Activated naive CD4-positive, alpha-beta T cell treated with anti-CD3 and anti-CD28 coated beads for 36 hours (primary cell): Measurements from ENCODE around the gene TIFAB. TPM values are rescaled to one million over a fixed set of nuclear protein-coding genes. Genes with fewer than 3 reads are reported as not detected.

Experiments
- CTCF ChIA-PET: fragments of 350-600 bp; sonication (Branson Sonifier 250); formaldehyde crosslinking; loops from one replicate; lab custom pipeline; 2021; ENCODE audit warnings: antibody characterized with exemption; lab: Charles Lee
- DNase-seq: peaks from one replicate; pipeline ENCODE4 v3.0.0-alpha.2; 2020
- H3K27ac Mint-ChIP-seq: one replicate; pipeline ENCODE4 v1.8.0; 2021; ENCODE audit warnings: mild to moderate bottlenecking, mixed read lengths
- H3K27me3 Mint-ChIP-seq: one replicate; pipeline ENCODE4 v1.8.0; 2021; ENCODE audit warnings: low read depth, mixed read lengths
- H3K36me3 Mint-ChIP-seq: one replicate; pipeline ENCODE4 v1.8.0; 2021; ENCODE audit warnings: low read depth, mixed read lengths
- H3K4me1 Mint-ChIP-seq: one replicate; pipeline ENCODE4 v1.8.0; 2021; ENCODE audit warnings: low read depth, mixed read lengths
- H3K4me3 Mint-ChIP-seq: one replicate; pipeline ENCODE4 v1.8.0; 2021; ENCODE audit warnings: mild to moderate bottlenecking, moderate library complexity, mixed read lengths
- H3K9me3 Mint-ChIP-seq: one replicate; pipeline ENCODE4 v1.8.0; 2021; ENCODE audit warnings: mixed read lengths
- intact Hi-C: fragments of 100-400 bp; cut with micrococcal nuclease; formaldehyde crosslinking; loops from one replicate; pipeline ENCODE4 v1.15.1; 2023
- total RNA-seq, 2 experiments: library from RNA; stranded (reverse); gene quantifications; one replicate each; pipeline ENCODE4 v1.2.3, GENCODE V29; 2021

The TIFAB gene
- total RNA-seq, 2 experiments from 2014 or later, result not detected

DNA sequence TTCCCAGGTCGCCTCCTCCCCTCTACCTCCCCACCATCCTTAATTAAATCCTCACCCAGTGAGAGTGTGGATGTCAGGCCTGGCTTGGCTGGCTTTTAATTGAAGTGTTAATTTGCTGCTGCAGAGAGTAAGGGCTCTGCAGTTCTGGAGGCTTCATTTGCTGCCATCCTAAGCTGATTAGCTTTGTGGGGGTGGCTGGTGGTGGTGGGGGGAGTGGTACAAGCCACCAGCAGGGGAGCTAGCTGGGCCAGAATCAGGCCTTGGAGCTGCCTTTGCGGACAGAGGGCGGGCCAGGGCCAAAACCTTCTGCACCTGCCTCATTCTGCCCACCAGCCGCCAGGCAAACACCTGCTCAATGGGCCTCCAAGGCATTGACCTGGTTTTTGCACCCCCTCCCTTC lies 26.8 kb upstream of the TIFAB start:
- no peaks in the 10 kb centered on the region for H3K9me3 Mint-ChIP-seq
- peaks cover 10% of the 10 kb centered on the region for H3K27me3 Mint-ChIP-seq
- no peak overlapping the region for H3K27ac Mint-ChIP-seq
- no peaks in the 10 kb centered on the region for H3K4me1 Mint-ChIP-seq
- no peaks in the 10 kb centered on the region for H3K36me3 Mint-ChIP-seq
- CTCF ChIA-PET, result interaction anchor here (0.6 to 2.3 kb wide), 3 partner anchors 13 to 247 kb away, joined by 4 to 7 read pairs (median 6); no protein-coding TSS in a partner anchor
- intact Hi-C loops, result no loop called here
- H3K4me3 Mint-ChIP-seq, result no peak overlapping the region
- DNase-seq, result no peak

DNA sequence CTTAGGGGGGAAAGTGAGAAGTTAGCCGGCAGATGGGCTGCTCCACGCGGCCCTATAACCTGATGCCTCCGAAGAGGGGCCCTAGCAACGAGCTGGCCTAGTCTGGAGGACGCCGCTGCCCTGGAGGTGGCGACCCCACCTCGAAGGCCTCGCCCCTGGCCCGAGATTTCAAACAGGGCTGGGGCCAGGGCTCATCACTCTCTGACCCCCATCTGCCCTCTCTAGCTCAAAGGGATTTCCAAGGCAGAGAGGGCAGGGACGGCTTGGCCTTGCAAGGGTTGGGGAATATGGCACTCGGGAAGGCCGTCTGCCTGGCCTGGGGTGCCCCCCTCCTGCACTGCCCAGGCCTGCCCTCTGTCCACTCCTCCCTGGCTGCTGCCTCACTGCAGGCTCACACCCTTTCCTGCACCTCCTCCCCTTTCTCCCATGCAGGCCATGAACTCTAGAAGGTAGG lies 25.5 kb upstream of the TIFAB start:
- peaks cover 10% of the 10 kb centered on the region for H3K27me3 Mint-ChIP-seq
- CTCF ChIA-PET, result interaction anchor here (0.7 kb wide), 1 partner anchor 10 kb away, joined by 3 read pairs; no protein-coding TSS in a partner anchor
- H3K4me1 Mint-ChIP-seq, result no peaks in the 10 kb centered on the region
- H3K36me3 Mint-ChIP-seq, result no peaks in the 10 kb centered on the region
- intact Hi-C loops, result no loop called here
- H3K4me3 Mint-ChIP-seq, result no peak overlapping the region
- H3K27ac Mint-ChIP-seq, result no peak overlapping the region
- no peak for DNase-seq
- no peaks in the 10 kb centered on the region for H3K9me3 Mint-ChIP-seq

DNA sequence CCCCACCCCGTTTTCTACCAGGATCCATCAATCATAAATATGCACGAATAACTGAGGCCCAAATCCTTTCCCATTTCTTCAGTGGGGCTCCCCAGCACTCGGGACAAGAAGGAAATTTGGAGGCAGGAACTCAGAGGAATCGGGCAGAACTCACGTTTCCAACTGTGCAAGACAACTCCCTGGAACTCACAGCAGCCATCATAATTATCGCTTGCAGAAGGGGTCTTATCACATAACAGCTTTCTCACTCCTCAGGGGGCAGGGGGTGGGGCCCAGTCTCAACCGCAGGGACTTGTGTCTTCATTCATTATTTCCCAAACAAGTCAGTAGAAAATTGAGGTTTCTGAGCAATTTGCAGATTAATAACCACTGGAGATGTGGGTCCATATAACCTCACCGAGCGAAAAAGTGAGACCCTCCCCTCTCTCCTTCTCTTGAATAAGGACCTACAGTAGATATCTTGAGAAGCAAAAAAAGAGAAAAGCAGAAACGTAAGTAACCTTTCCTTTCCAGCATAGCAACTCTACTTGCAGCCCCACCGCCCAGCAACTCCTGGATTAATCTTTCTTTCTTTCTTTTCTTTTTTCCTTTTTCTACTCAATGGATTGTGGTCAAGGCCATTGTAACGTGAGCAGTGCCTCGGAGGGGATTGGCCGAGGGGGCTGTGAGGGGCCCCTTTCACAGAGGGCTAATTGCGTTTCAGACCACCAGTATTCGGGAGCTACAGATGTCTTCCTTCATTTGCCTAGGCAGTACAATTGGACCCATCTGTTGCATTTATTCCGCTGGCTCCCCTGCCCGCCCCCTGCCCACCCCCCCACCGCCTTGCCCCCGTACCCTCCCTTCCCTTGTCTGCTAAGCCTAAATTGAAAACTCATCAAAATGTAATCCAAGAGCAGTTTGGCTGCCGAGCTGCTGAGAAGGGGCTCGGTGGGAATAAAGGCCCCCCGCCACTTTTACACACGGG lies 24.7 kb upstream of the TIFAB start:
- Mint-ChIP-seq H3K9me3 (no peaks in the 10 kb centered on the region), H3K4me3 (no peak overlapping the region), H3K27me3 (peaks cover 10% of the 10 kb centered on the region), H3K27ac (no peak overlapping the region), H3K36me3 (no peaks in the 10 kb centered on the region), H3K4me1 (no peaks in the 10 kb centered on the region)
- no peak for DNase-seq
- intact Hi-C loops, result no loop called here
- CTCF ChIA-PET, result no interaction called here

DNA sequence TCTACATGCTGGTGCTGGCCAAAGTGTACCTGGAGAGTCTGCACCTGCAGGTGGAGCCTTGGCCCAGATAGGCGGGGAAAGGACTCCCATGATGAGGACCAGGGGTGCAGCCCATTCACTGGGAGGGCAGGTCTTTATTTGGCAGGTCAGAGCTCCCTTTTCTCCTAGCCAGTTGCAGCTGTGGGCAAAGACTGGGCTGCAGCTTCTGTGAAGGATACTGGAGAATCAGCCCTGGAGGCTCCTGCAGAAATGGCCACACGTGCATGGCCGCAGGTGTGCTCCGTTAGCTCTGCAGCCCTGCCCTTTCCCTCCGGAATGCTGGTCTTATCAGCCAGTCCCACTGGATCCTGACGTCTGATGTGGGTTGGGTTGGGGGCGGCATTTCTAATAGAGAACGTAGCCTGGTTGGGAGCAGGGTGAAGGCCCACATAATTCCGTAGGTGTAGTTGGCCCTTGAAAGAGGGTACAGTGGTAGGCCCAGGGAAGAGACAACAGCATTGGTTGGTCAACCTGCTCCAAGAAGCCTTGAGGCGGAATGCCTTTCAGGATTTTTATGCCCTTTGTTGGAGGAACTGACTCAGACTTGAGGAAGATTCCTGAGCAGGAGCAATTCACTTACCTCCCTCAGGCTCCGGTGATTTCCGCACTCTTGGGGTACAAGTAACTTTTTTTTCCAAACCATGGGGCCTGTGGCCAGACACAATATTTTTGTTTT lies 22.0 kb upstream of the TIFAB start:
- H3K27me3 Mint-ChIP-seq, result peaks cover 9% of the 10 kb centered on the region
- no peak for DNase-seq
- intact Hi-C loops, result no loop called here
- no peaks in the 10 kb centered on the region for H3K36me3 Mint-ChIP-seq
- H3K9me3 Mint-ChIP-seq, result no peaks in the 10 kb centered on the region
- H3K27ac Mint-ChIP-seq, result no peak overlapping the region
- H3K4me1 Mint-ChIP-seq, result no peaks in the 10 kb centered on the region
- H3K4me3 Mint-ChIP-seq, result no peak overlapping the region
- CTCF ChIA-PET, result interaction anchor here (0.9 to 20.5 kb wide), 4 partner anchors 10 to 77 kb away, joined by 3 to 438 read pairs (median 4); no protein-coding TSS in a partner anchor

DNA sequence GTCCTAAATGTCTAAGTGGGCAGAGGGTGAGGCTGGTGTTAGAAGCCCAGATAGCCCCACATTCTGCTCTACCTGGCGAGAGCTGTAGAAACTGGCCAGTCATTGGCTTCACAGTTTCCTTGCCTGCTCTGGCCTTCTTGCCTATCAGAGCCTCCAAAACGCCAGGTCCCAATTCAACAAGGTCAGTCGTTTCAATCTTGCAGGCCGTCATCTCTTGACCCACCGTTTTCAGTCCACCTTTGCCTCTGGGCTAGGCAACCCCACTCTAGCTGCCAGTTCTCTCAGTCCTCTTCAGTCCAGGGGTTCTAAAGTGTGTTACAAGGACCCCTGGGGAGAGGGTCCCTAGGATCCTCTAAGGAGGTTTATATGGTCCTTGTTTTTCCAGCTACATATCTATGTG lies 20.0 kb upstream of the TIFAB start:
- CTCF ChIA-PET, result interaction anchor here (1.2 to 20.5 kb wide), 3 partner anchors 11 to 94 kb away, joined by 3 to 438 read pairs (median 6); no protein-coding TSS in a partner anchor
- H3K9me3 Mint-ChIP-seq, result no peaks in the 10 kb centered on the region
- peaks cover 17% of the 10 kb centered on the region for H3K27me3 Mint-ChIP-seq
- no peaks in the 10 kb centered on the region for H3K4me1 Mint-ChIP-seq
- DNase-seq, result no peak
- intact Hi-C loops, result no loop called here
- H3K36me3 Mint-ChIP-seq, result no peaks in the 10 kb centered on the region
- H3K27ac Mint-ChIP-seq, result no peak overlapping the region
- no peak overlapping the region for H3K4me3 Mint-ChIP-seq

DNA sequence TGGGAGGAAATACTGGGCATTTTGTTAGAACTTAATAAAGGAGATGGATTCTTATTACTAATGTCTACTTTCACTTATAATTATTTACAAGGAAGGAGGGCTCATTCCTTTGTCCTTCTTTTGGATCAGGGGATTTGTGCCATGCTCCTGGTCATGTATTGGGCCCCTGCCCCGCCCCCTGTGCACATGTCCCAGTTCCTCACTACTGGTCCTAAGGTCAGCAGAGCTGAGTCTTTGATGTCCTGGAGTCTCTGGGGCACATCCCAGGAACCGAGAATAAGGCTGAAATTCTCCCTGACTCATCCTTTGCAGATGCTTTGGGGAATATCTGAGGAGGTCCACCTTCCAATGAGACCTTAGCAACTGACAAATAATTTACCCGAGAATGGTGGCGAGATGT lies 19.6 kb upstream of the TIFAB start:
- no peak for DNase-seq
- Mint-ChIP-seq H3K36me3 (no peaks in the 10 kb centered on the region), H3K4me3 (no peak overlapping the region), H3K27ac (no peak overlapping the region), H3K9me3 (no peaks in the 10 kb centered on the region), H3K4me1 (no peaks in the 10 kb centered on the region), H3K27me3 (peaks cover 18% of the 10 kb centered on the region)
- intact Hi-C loops, result no loop called here
- CTCF ChIA-PET, result interaction anchor here (1.2 to 20.5 kb wide), 4 partner anchors 11 to 95 kb away, joined by 3 to 438 read pairs (median 4); no protein-coding TSS in a partner anchor

DNA sequence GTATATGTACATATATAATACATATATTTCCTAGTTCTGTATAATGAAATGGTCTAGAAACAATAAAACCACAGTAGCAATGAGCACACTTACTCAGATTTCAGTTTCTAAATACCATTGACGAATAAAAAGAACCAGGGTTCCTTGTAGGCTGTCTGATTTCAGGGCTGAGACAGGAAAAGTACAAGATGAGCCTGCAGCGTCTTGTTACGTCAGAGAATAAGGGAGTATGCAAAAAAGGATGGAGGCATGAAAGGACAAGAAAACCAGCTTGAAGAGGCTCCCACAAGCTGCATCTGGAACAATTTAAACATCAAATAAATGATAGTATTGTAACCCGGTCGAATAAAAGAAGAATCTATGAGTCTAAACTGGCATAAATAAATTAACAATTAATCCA lies 17.8 kb upstream of the TIFAB start:
- Mint-ChIP-seq H3K9me3 (no peaks in the 10 kb centered on the region), H3K27ac (no peak overlapping the region), H3K4me3 (no peak overlapping the region), H3K27me3 (peaks cover 26% of the 10 kb centered on the region), H3K36me3 (no peaks in the 10 kb centered on the region), H3K4me1 (peaks cover 4% of the 10 kb centered on the region)
- CTCF ChIA-PET, result interaction anchor here (0.6 to 20.5 kb wide), 2 partner anchors 13 to 82 kb away, joined by 4 to 438 read pairs; no protein-coding TSS in a partner anchor
- no peak for DNase-seq
- intact Hi-C loops, result no loop called here

DNA sequence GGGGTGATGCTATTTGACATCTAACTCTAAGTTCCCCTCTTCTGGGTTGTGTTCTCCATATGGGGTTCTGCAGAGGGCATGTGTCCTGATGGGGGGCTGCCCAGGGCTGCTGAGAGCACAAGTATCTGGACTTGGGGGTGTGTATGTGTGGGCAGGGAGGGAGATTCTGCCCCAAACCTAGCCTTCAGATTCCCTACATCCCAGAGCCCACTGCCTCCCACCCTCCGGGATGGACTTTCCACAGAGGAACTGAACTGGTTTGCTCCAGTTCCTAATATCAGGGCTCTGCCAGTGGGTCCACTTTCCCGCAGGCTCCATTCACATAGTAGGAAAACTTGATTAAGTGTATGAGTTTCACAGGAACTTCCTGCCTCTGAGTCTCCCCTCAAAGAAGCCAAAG lies 16.4 kb upstream of the TIFAB start:
- H3K27me3 Mint-ChIP-seq, result peaks cover 28% of the 10 kb centered on the region
- H3K27ac Mint-ChIP-seq, result no peak overlapping the region
- intact Hi-C loops, result no loop called here
- H3K4me1 Mint-ChIP-seq, result peaks cover 4% of the 10 kb centered on the region
- H3K9me3 Mint-ChIP-seq, result no peaks in the 10 kb centered on the region
- CTCF ChIA-PET, result interaction anchor here (20.5 kb wide), 1 partner anchor 83 kb away, joined by 438 read pairs; no protein-coding TSS in a partner anchor
- H3K4me3 Mint-ChIP-seq, result no peak overlapping the region
- DNase-seq, result no peak
- no peaks in the 10 kb centered on the region for H3K36me3 Mint-ChIP-seq

DNA sequence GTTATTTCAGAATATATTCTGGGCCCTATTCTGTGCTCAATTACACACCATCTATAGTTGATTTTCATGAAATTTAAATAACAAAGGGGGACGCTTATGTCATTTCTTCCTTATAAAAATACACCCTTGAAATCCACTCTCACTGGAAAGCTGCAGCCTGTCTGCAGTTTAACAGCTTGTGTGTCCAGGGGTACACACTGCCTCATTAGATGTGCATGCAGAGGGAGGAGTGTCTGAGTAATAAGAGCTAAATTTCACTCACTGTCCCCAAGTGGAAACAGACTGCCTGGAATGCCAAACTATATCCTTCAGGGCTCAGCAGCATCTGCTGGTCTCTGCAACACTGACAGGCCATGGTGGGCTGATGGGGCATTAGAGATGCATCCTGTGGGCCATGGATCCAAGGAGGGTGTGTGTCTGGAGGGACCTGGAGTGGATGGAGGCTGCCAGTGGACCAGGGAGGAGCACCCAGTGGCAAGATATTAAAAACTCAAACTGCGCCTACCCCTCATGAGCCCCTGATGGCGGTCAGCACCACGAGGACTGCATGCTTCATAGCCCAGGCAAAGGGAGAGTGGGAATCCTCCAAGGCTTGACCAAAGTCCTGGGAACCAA lies 15.8 kb upstream of the TIFAB start:
- Mint-ChIP-seq H3K36me3 (no peaks in the 10 kb centered on the region), H3K27ac (no peak overlapping the region), H3K4me3 (no peak overlapping the region), H3K27me3 (peaks cover 28% of the 10 kb centered on the region), H3K9me3 (no peaks in the 10 kb centered on the region), H3K4me1 (peaks cover 4% of the 10 kb centered on the region)
- DNase-seq, result no peak
- intact Hi-C loops, result loop anchor here (2.0 kb wide), 1 partner anchor 363 kb away; no protein-coding TSS in a partner anchor
- CTCF ChIA-PET, result interaction anchor here (0.6 to 20.5 kb wide), 3 partner anchors 11 to 93 kb away, joined by 3 to 438 read pairs (median 3); no protein-coding TSS in a partner anchor

DNA sequence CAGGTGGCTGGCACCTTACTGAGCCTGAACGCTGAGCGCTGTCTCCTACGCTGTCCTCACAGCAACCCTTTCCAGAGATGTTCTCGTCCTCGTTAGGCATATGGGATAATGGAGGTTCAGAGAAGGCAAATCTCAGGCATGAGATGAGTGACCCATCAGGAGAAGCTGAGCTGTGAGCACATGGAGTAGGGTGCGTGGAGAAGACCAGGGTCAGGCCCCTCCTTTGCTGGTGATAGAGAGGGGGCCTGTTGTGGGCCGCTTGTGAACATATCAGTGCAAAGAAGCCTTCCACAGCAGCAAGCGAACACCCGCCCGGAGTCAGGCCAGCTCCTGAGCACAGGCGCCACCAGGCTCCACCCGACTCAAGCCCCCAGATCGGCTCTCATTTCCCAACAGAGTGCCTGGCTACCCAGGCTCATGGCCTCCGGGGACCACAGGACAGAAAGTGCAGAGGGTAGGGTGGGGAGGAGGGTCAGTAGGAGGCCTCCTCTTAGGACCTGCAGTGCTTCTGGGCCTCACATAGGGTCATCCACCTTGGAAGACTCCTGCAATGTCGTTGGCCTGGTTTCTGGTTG lies 15.0 kb upstream of the TIFAB start:
- CTCF ChIA-PET, result interaction anchor here (0.6 to 20.5 kb wide), 14 partner anchors 10 to 280 kb away, joined by 3 to 438 read pairs (median 4); no protein-coding TSS in a partner anchor
- intact Hi-C loops, result loop anchor here (2.0 kb wide), 1 partner anchor 364 kb away; no protein-coding TSS in a partner anchor
- Mint-ChIP-seq H3K4me3 (no peak overlapping the region), H3K27ac (no peak overlapping the region), H3K27me3 (peaks cover 28% of the 10 kb centered on the region), H3K9me3 (no peaks in the 10 kb centered on the region), H3K4me1 (peaks cover 6% of the 10 kb centered on the region), H3K36me3 (no peaks in the 10 kb centered on the region)
- DNase-seq, result no peak
